HCT116 (cell line): ENCODE data around the gene HAVCR2. TPM values are rescaled to one million over a fixed set of nuclear protein-coding genes. Genes with fewer than 3 reads are reported as not detected.

Experiments
- ATAC-seq: fragments of 200-7000 bp; cut with Tn5 transposase; 2 replicates; pipeline ENCODE4 v1.9.1; 2020; ENCODE audit warnings: mild to moderate bottlenecking, moderate library complexity
- BruUV-seq: library from RNA; stranded (reverse); fragments of 400-500 nt; replicated peaks from 2 replicates; lab custom pipeline; 2021; lab: Mats Ljungman, UMichigan
- CTCF ChIA-PET: fragments of 300-600 bp; sonication (Branson Sonifier 250); formaldehyde crosslinking; loops from one replicate; lab custom pipeline; 2021; ENCODE audit warnings: antibody characterized with exemption; lab: Charles Lee
- POLR2A ChIA-PET: fragments of 300-600, 350-600 bp; sonication (Branson Sonifier 250); formaldehyde crosslinking; loops from one replicate; lab custom pipeline; 2021; ENCODE audit warnings: antibody characterized with exemption; lab: Charles Lee
- RAD21 ChIA-PET, 2 experiments: fragments of 300-600 bp; sonication (Branson Sonifier 250); formaldehyde crosslinking; loops; one replicate each; lab custom pipeline; 2023; ENCODE audit warnings: low total read pairs in 2 of 2; ENCODE audit not compliant: uncharacterized antibody in 2 of 2, unreplicated experiment in 2 of 2, low non-redundant PET in 1 of 2; lab: Charles Lee
- DNase-seq: peaks from one replicate; pipeline ENCODE4 v3.0.0-alpha.2; 2010; ENCODE audit warnings: low read depth, low spot score
- H2AFZ ChIP-seq: fragments of 200-600 bp; shearing (Covaris generic), sonication (generic); 2 replicates; pipeline ENCODE4 v1.6.1; 2017; ENCODE audit warnings: low read depth, mixed run types, mixed read lengths, antibody characterized with exemption, low read length; ENCODE audit not compliant: poor library complexity, severe bottlenecking
- H3K27ac ChIP-seq: 2 replicates; pipeline ENCODE4 v1.5.1; 2012; ENCODE audit warnings: low read depth, low read length
- H3K27me3 ChIP-seq: fragments of 200-600 bp; sonication (generic); 2 replicates; pipeline ENCODE4 v1.6.1; 2016; ENCODE audit warnings: mixed run types, low read length, mixed read lengths; ENCODE audit not compliant: insufficient read depth
- H3K36me3 ChIP-seq, 2 experiments: fragments of 200-500 bp in 1 of 2; fragments of 200-600 bp in 1 of 2; sonication (Bioruptor generic) in 1 of 2; sonication (generic) in 1 of 2; 2 replicates each; pipeline versions ENCODE4 v1.5.1 to v1.6.1; 2014 to 2016; ENCODE audit warnings: low read length in 2 of 2, inconsistent platforms in 1 of 2, mixed read lengths in 1 of 2, mixed run types in 1 of 2; ENCODE audit not compliant: insufficient read depth in 2 of 2, control insufficient read depth in 1 of 2
- H3K4me1 ChIP-seq, 2 experiments: fragments of 200-600 bp in 1 of 2; sonication (generic) in 1 of 2; 2 replicates each; pipeline versions ENCODE4 v1.5.1 to v1.6.1; 2012 to 2017; ENCODE audit warnings: low read length in 2 of 2, inconsistent platforms in 1 of 2, mild to moderate bottlenecking in 1 of 2, mixed read lengths in 1 of 2, mixed run types in 1 of 2, moderate library complexity in 1 of 2; ENCODE audit not compliant: insufficient read depth in 2 of 2, control insufficient read depth in 1 of 2
- H3K4me2 ChIP-seq: fragments of 200-600 bp; sonication (generic); 2 replicates; pipeline ENCODE4 v1.6.1; 2017; ENCODE audit warnings: mixed run types, low read length, mixed read lengths
- H3K4me3 ChIP-seq, 2 experiments: fragments of 200-600 bp in 1 of 2; sonication (generic) in 1 of 2; replicated peaks in 1 of 2; 2 replicates each; pipeline ENCODE4 v1.5.1; 2011 to 2016; ENCODE audit warnings: low read length in 2 of 2, control low read depth in 1 of 2, low read depth in 1 of 2, mild to moderate bottlenecking in 1 of 2, mixed read lengths in 1 of 2, mixed run types in 1 of 2
- H3K79me2 ChIP-seq: fragments of 200-600 bp; sonication (generic); 2 replicates; pipeline ENCODE4 v1.6.1; 2017; ENCODE audit warnings: mild to moderate bottlenecking, mixed run types, low read length, moderate library complexity, mixed read lengths; ENCODE audit not compliant: insufficient read depth
- H3K9ac ChIP-seq: fragments of 200-600 bp; sonication (generic); 2 replicates; pipeline ENCODE4 v1.6.1; 2016; ENCODE audit warnings: low read length, mixed read lengths
- H3K9me2 ChIP-seq: fragments of 200-600 bp; sonication (generic), shearing (Covaris generic); 2 replicates; pipeline ENCODE4 v1.6.1; 2017; ENCODE audit warnings: mixed run types, mild to moderate bottlenecking, moderate library complexity; ENCODE audit not compliant: insufficient read depth
- H3K9me3 ChIP-seq, 2 experiments: fragments of 200-500 bp in 1 of 2; fragments of 200-600 bp in 1 of 2; sonication (Bioruptor generic) in 1 of 2; sonication (generic) in 1 of 2; 2 replicates each; pipeline ENCODE4 v1.6.1; 2014 to 2017; ENCODE audit warnings: low read length in 2 of 2, mixed read lengths in 2 of 2, inconsistent platforms in 1 of 2, low read depth in 1 of 2, mild to moderate bottlenecking in 1 of 2, mixed run types in 1 of 2, moderate library complexity in 1 of 2; ENCODE audit not compliant: control insufficient read depth in 1 of 2, insufficient read depth in 1 of 2
- H4K20me1 ChIP-seq: fragments of 200-600 bp; sonication (generic), shearing (Covaris generic); 2 replicates; pipeline ENCODE4 v1.6.1; 2017; ENCODE audit warnings: mixed run types, mild to moderate bottlenecking, moderate library complexity; ENCODE audit not compliant: insufficient read depth
- POLR2A ChIP-seq: IDR thresholded peaks from 2 replicates; pipeline ENCODE4 v1.7.0; 2011; ENCODE audit warnings: borderline replicate concordance; ENCODE audit not compliant: insufficient read depth, insufficient read length; ENCODE audit errors: extremely low read depth
- POLR2AphosphoS5 ChIP-seq: IDR thresholded peaks from 2 replicates; pipeline ENCODE4 v1.6.1; 2011; ENCODE audit warnings: mild to moderate bottlenecking, low read depth, low read length, moderate library complexity
- RAD21 ChIP-seq: IDR thresholded peaks from 2 replicates; pipeline ENCODE4 v1.6.1; 2012; ENCODE audit warnings: low read depth, mild to moderate bottlenecking
- YY1 ChIP-seq: IDR thresholded peaks from 2 replicates; pipeline ENCODE4 v1.6.1; 2011; ENCODE audit warnings: low read length, low read depth, moderate library complexity, mild to moderate bottlenecking; ENCODE audit not compliant: insufficient replicate concordance; ENCODE audit errors: extremely low read depth
- intact Hi-C: fragments of 100-400 bp; cut with micrococcal nuclease; formaldehyde crosslinking; loops from 2 replicates; pipeline ENCODE4 v1.10.0; 2022
- total RNA-seq: library from RNA; stranded (reverse); gene quantifications from one replicate; pipeline ENCODE4 v1.2.1, GENCODE V29; 2021; ENCODE audit not compliant: unreplicated experiment
- TF ChIP-seq, protein P1 (sequence below): IDR thresholded peaks from 2 replicates; pipeline ENCODE4 v1.6.1; 2012
- TF ChIP-seq, protein P2 (sequence below), 3 experiments: fragments of 200-600 bp in 1 of 3; sonication (generic) in 1 of 3; IDR thresholded peaks in 2 of 3; conservative IDR thresholded peaks in 1 of 3; 2 replicates each; pipeline ENCODE4 v1.5.1; 2012 to 2017; ENCODE audit warnings: low read depth in 2 of 3, low read length in 2 of 3, antibody characterized with exemption in 1 of 3, borderline replicate concordance in 1 of 3, control low read depth in 1 of 3, mild to moderate bottlenecking in 1 of 3, mixed read lengths in 1 of 3, mixed run types in 1 of 3, moderate library complexity in 1 of 3; ENCODE audit not compliant: insufficient read depth in 1 of 3

The HAVCR2 gene
- total RNA-seq, 1 experiment from 2014 or later, result 0.07 TPM

DNA sequence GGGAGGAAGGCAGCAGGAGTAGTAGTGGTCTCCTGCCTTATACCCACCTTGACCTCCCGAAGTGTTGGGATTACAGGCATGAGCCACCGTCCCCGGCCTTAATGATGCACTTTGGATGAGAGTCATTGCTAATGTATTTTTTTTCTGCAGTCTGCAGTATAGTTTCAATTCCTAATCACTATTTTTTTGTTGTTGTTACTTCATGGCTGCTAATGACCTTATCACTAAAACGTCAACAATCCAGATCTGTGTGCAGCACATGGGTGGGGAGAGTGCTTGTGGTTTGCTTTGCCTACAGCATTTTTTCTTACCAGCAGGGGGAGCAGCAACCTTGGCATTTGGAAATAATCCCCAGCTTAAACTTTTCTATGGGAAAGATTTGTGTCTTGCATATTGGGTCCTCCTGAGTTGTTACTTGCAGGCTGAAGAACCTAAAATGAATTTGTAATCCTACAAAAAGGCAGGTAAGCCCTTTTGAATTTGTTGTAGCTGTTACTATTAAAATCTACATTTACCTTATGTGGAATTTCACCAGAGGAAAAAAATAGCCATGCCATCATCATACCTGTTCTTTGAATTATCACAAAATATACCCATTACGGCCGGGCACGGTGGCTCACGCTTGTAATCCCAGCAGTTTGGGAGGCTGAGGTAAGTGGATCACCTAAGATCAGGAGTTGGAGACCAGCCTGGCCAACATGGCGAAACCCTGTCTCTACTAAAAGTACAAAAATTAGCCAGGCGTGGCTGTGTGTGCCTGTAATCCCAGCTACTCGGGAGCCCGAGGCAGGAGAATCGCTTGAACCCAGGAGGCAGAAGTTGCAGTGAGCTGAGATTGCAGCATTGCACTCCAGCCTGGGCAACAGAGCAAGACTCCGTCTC lies 40.1 kb upstream of the HAVCR2 start:
- no peaks in the 10 kb centered on the region for H3K9me3 ChIP-seq
- CTCF ChIA-PET, result interaction anchor here (0.8 to 1.7 kb wide), 13 partner anchors 14 to 1958 kb away, joined by 3 to 13 read pairs (median 3); no protein-coding TSS in a partner anchor

More for the DNA sequence above, 40.1 kb upstream of the HAVCR2 start:
- intact Hi-C loops, result loop anchor here (1.0 to 10.0 kb wide), 5 partner anchors 116 to 1983 kb away; partner anchors contain the start of genes CYFIP2 and LSM11
- Histone ChIP-seq H3K79me2 (no peaks in the 10 kb centered on the region), H3K27ac (no peak overlapping the region), H3K4me2 (no peak overlapping the region), H3K9me2 (no peaks in the 10 kb centered on the region), H2AFZ (peak overlapping the region; percentile 31), H3K27me3 (no peaks in the 10 kb centered on the region), H3K9ac (no peak overlapping the region), H3K4me3 (no peak overlapping the region), H3K36me3 (no peaks in the 10 kb centered on the region), H3K4me1 (no peaks in the 10 kb centered on the region), H4K20me1 (no peaks in the 10 kb centered on the region)
- no TSS peak for BruUV-seq
- TF ChIP-seq, protein P1, sequence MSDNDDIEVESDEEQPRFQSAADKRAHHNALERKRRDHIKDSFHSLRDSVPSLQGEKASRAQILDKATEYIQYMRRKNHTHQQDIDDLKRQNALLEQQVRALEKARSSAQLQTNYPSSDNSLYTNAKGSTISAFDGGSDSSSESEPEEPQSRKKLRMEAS, result peak; percentile 39; the same call in 1 of the 2 replicates
- TF ChIP-seq RAD21 (peak; percentile 82), POLR2AphosphoS5 (no peak), POLR2A (no peak), YY1 (peak; percentile 26)
- TF ChIP-seq, protein P2, sequence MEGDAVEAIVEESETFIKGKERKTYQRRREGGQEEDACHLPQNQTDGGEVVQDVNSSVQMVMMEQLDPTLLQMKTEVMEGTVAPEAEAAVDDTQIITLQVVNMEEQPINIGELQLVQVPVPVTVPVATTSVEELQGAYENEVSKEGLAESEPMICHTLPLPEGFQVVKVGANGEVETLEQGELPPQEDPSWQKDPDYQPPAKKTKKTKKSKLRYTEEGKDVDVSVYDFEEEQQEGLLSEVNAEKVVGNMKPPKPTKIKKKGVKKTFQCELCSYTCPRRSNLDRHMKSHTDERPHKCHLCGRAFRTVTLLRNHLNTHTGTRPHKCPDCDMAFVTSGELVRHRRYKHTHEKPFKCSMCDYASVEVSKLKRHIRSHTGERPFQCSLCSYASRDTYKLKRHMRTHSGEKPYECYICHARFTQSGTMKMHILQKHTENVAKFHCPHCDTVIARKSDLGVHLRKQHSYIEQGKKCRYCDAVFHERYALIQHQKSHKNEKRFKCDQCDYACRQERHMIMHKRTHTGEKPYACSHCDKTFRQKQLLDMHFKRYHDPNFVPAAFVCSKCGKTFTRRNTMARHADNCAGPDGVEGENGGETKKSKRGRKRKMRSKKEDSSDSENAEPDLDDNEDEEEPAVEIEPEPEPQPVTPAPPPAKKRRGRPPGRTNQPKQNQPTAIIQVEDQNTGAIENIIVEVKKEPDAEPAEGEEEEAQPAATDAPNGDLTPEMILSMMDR (IDR thresholded peaks at IDR 0.05 in 2 of 3, conservative IDR thresholded peaks at IDR 0.05 in 1 of 3; ENCODE audit: borderline replicate concordance in 1 of 3, insufficient read depth in 1 of 3, low read depth in 2 of 3, low read length in 2 of 3), result peak; percentile 77 to 86 (median 86)
- ChIA-PET RAD21 (no interaction called here), POLR2A (no interaction called here)
- ATAC-seq, result peak; percentile 95
- DNase-seq, result peak; percentile 61
